ENCODE data around the gene AGAP1.

The AGAP1 gene

GRCh38 chr2:236021499-236022057, 527.7 kb downstream of the AGAP1 start:
- ATAC-seq: no peak

GRCh38 chr2:236022128-236022527, 528.3 kb downstream of the AGAP1 start:
- no peak for ATAC-seq

GRCh38 chr2:236025892-236026291, 532.0 kb downstream of the AGAP1 start:
- ATAC-seq: no peak

- no peak for ATAC-seq
These were observed 533.0 kb downstream of the AGAP1 start for GRCh38 chr2:236026841-236027240.

- no peak for ATAC-seq
These were observed 534.2 kb downstream of the AGAP1 start for GRCh38 chr2:236028066-236028465.

- ATAC-seq: no peak
These were observed 539.6 kb downstream of the AGAP1 start for GRCh38 chr2:236033462-236033861.

GRCh38 chr2:236034974-236035373, 541.1 kb downstream of the AGAP1 start:
- no peak for ATAC-seq

- ATAC-seq: no peak
These were observed 542.2 kb downstream of the AGAP1 start for GRCh38 chr2:236036045-236036444.

- ATAC-seq: no peak
These were observed 544.3 kb downstream of the AGAP1 start for GRCh38 chr2:236038096-236038495.

GRCh38 chr2:236040600-236041328, 546.9 kb downstream of the AGAP1 start:
- ATAC-seq: no peak

GRCh38 chr2:236041616-236042015, 547.8 kb downstream of the AGAP1 start:
- ATAC-seq: no peak

GRCh38 chr2:236042087-236042486, 548.2 kb downstream of the AGAP1 start:
- no peak for ATAC-seq

- no peak for ATAC-seq
These were observed 550.3 kb downstream of the AGAP1 start for GRCh38 chr2:236044191-236044590.

GRCh38 chr2:236045251-236046235, 551.7 kb downstream of the AGAP1 start:
- ATAC-seq: no peak

- no peak for ATAC-seq
These were observed 552.9 kb downstream of the AGAP1 start for GRCh38 chr2:236046715-236047114.

GRCh38 chr2:236047176-236047575, 553.3 kb downstream of the AGAP1 start:
- no peak for ATAC-seq

- no peak for ATAC-seq
These were observed 554.2 kb downstream of the AGAP1 start for GRCh38 chr2:236047886-236048540.

- peak; percentile 46 to 66 for ATAC-seq
These were observed 556.1 kb downstream of the AGAP1 start for GRCh38 chr2:236049981-236050380.

- ATAC-seq: no peak
These were observed 557.5 kb downstream of the AGAP1 start for GRCh38 chr2:236051351-236051750.

- ATAC-seq: no peak
These were observed 558.0 kb downstream of the AGAP1 start for GRCh38 chr2:236051806-236052205.

GRCh38 chr2:236052206-236052605, 558.4 kb downstream of the AGAP1 start:
- no peak for ATAC-seq

- ATAC-seq: no peak
These were observed 559.3 kb downstream of the AGAP1 start for GRCh38 chr2:236052926-236053821.

All from activated CD4-positive, CD25-positive, alpha-beta regulatory T cell treated with anti-CD3 and anti-CD28 coated beads, Interleukin-2, amount 50 U/mL, for 24 hours (primary cell).